ENCODE data around the gene PSMD8. TPM values are rescaled to one million over a fixed set of nuclear protein-coding genes. Genes with fewer than 3 reads are reported as not detected.
A peak's percentile ranks its signal among the peaks of the same experiment; 100 is the strongest.
"Not testable (repeated sequence)": the region's sequence is repeated elsewhere in the genome, so short reads cannot be mapped to it uniquely, and the experiment has no call there.

Gene PSMD8
- total RNA-seq, 2 experiments from 2014 or later = 164 to 204 TPM

DNA sequence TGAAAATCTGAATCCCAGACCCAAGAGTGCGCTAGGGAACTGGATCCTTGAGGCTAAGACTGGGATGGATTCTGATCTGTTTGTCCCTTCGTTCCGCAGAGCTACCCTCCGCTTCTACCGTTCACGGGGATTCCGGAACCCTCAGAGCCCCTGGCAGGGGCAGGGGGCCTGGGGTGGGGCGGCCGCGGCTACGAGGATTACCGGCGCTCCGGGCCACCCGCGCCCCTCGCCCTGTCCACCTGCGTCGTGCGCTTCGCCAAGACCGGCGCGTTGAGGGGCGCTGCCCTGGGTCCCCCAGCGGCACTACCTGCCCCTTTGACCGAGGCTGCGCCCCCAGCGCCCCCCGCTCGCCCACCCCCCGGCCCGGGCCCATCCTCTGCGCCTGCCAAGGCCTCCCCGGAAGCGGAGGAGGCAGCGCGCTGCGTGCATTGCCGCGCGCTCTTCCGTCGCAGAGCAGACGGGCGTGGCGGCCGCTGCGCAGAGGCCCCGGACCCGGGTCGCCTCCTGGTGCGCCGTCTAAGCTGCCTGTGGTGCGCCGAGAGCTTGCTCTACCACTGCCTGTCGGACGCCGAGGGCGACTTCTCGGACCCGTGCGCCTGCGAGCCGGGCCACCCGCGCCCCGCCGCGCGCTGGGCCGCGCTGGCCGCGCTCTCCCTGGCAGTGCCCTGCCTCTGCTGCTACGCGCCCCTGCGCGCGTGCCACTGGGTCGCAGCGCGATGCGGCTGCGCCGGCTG, 21.2 kb downstream of the PSMD8 start:
- peaks cover 16% of the 10 kb centered on the region for H3K4me1 Mint-ChIP-seq
- no peaks in the 10 kb centered on the region for H3K36me3 Mint-ChIP-seq
- peak overlapping the region; percentile 67 for H3K4me3 Mint-ChIP-seq
- CTCF ChIA-PET = interaction anchor here (0.7 to 4.3 kb wide), 6 partner anchors 8 to 161 kb away, joined by 3 to 26 read pairs (median 4); partner anchors contain the start of genes FAM98C and PSMD8
- H3K9me3 Mint-ChIP-seq (ENCODE audit: low read depth) = no peaks in the 10 kb centered on the region
- peak; percentile 82 for ATAC-seq
- DNase-seq = peak; percentile 55
- H3K27me3 Mint-ChIP-seq = peaks cover 46% of the 10 kb centered on the region
- H3K27ac Mint-ChIP-seq = peak overlapping the region; percentile 39

DNA sequence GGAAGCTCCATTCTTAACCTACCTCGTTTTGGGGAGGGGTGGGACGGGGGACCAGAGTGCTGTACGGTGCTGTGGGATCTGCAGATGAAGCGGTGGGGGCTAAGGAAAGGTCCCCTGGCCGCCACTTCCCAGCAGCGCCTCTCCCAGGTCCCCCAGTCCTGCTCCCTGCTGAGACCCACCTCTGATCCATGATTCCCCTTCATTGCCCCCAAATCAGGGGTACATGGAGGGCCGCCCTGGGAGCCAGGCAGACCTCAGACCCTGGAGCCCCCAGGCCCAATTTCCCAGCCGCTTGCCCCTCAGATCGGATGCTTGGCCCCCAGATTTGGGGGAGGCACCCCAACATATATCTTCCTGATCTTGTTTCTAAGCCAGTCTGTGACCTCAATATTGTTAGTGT, 24.7 kb downstream of the PSMD8 start:
- ATAC-seq = no peak
- no peak for DNase-seq
- H3K36me3 Mint-ChIP-seq = no peaks in the 10 kb centered on the region
- CTCF ChIA-PET = no interaction called here
- H3K9me3 Mint-ChIP-seq (ENCODE audit: low read depth) = no peaks in the 10 kb centered on the region
- peaks cover 23% of the 10 kb centered on the region for H3K4me1 Mint-ChIP-seq
- H3K4me3 Mint-ChIP-seq = no peak overlapping the region
- H3K27ac Mint-ChIP-seq = no peak overlapping the region
- peaks cover 19% of the 10 kb centered on the region for H3K27me3 Mint-ChIP-seq

DNA sequence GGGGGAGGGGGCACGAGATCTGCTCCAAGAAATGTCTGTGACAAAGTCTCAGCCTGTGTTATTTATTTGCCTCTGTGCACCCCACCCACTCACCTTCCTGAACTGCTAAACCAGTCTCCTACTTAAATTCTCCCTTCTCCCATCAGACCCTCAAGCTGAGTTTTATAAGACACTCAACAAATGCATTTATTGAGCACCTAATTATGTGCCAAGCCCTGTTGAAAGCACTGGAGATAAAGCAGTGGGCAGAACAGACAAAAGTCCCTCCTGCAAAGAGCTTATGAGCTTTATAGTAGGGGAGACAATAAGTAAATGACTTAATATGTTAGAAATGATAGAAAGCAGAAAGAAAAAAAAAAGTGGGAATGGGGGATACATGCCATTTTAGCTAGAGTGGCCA, 25.2 kb downstream of the PSMD8 start:
- Mint-ChIP-seq H3K4me3 (no peak overlapping the region), H3K36me3 (no peaks in the 10 kb centered on the region), H3K4me1 (peaks cover 22% of the 10 kb centered on the region), H3K9me3 (ENCODE audit: low read depth) (no peaks in the 10 kb centered on the region), H3K27ac (no peak overlapping the region), H3K27me3 (peaks cover 16% of the 10 kb centered on the region)
- DNase-seq = no peak
- no peak for ATAC-seq
- CTCF ChIA-PET = interaction anchor here (1.1 kb wide), 1 partner anchor 222 kb away, joined by 3 read pairs; no protein-coding TSS in a partner anchor

DNA sequence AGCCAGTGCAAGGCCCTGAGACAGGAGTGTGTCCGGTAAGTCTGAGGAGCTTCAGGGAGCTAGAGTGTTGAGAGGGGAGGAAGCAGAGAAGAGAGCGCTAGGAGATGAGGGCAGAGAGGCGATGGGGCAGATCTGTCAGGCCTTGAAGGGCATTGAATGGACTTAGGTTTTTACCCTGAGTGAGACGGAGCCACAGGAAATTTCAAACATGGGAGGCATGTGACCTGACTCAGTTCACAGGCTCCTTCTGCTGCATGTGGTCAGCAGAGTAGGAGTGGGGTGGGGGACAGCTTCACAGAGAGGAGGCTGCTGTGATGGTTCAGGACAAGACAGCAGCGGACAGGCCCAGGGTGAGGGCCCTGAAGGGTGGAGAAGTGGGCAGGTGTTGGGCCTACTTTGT, 26.0 kb downstream of the PSMD8 start:
- H3K36me3 Mint-ChIP-seq = peaks cover 2% of the 10 kb centered on the region
- no peak overlapping the region for H3K4me3 Mint-ChIP-seq
- no peaks in the 10 kb centered on the region for H3K9me3 Mint-ChIP-seq (ENCODE audit: low read depth)
- no peak overlapping the region for H3K27ac Mint-ChIP-seq
- DNase-seq (no peak), ATAC-seq (no peak)
- peaks cover 16% of the 10 kb centered on the region for H3K27me3 Mint-ChIP-seq
- H3K4me1 Mint-ChIP-seq = peaks cover 21% of the 10 kb centered on the region
- CTCF ChIA-PET = interaction anchor here (1.1 kb wide), 1 partner anchor 221 kb away, joined by 3 read pairs; no protein-coding TSS in a partner anchor

DNA sequence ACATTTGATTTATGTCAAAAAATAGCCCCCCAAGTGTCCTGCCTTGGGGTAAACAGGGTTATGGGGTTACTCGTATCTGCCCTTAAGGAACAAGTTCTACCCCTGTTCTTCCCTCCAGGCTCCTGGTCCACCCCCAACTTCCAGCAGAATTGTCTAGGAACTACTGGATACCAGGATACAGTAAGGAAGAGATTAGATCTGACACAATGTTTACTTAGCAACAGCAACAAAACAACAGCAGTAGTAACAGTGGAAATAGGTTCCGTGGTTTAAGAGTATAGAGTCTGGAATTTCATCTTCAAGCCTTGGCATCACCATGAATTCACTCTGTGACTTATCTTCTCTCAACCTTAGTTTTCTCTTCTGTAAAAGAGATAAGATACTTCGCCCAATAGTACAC, 26.8 kb downstream of the PSMD8 start:
- no peak for ATAC-seq
- CTCF ChIA-PET = interaction anchor here (4.5 kb wide), 1 partner anchor 529 kb away, joined by 42 read pairs; the partner anchor contains the start of genes MRPS12 and SARS2

DNA sequence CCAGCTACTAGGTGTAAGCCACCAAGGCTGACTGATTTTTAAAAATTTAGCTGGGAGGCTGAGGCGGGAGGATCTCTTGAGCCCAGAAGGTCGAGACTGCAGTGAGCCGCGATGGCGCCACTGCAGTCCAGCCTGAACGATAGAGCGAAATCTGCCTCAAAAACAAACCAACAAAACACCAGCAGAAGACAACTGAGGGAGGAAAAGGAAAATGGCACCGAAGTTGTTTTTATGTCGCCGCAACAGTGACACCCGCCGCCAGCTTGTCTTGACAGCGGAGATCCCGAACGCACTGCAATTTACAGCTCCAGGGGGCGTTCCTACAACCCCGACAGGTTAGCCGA, 28.2 kb downstream of the PSMD8 start:
- DNase-seq (no peak), ATAC-seq (no peak)
- Mint-ChIP-seq H3K9me3 (ENCODE audit: low read depth) (no peaks in the 10 kb centered on the region), H3K36me3 (peaks cover 12% of the 10 kb centered on the region), H3K4me1 (peaks cover 13% of the 10 kb centered on the region), H3K4me3 (peak overlapping the region; percentile 77), H3K27me3 (peaks cover 8% of the 10 kb centered on the region), H3K27ac (peak overlapping the region; percentile 90)
- CTCF ChIA-PET = interaction anchor here (0.5 to 4.5 kb wide), 74 partner anchors 9 to 1043 kb away, joined by 3 to 57 read pairs (median 4); partner anchors contain the start of genes ACTN4, CATSPERG, ECH1 and EIF3K

More for the DNA sequence above, 26.8 kb downstream of the PSMD8 start:
- H3K27ac Mint-ChIP-seq = no peak overlapping the region
- H3K4me1 Mint-ChIP-seq = peaks cover 20% of the 10 kb centered on the region
- H3K9me3 Mint-ChIP-seq (ENCODE audit: low read depth) = no peaks in the 10 kb centered on the region
- DNase-seq = no peak
- peaks cover 16% of the 10 kb centered on the region for H3K27me3 Mint-ChIP-seq
- peaks cover 4% of the 10 kb centered on the region for H3K36me3 Mint-ChIP-seq
- H3K4me3 Mint-ChIP-seq = no peak overlapping the region

DNA sequence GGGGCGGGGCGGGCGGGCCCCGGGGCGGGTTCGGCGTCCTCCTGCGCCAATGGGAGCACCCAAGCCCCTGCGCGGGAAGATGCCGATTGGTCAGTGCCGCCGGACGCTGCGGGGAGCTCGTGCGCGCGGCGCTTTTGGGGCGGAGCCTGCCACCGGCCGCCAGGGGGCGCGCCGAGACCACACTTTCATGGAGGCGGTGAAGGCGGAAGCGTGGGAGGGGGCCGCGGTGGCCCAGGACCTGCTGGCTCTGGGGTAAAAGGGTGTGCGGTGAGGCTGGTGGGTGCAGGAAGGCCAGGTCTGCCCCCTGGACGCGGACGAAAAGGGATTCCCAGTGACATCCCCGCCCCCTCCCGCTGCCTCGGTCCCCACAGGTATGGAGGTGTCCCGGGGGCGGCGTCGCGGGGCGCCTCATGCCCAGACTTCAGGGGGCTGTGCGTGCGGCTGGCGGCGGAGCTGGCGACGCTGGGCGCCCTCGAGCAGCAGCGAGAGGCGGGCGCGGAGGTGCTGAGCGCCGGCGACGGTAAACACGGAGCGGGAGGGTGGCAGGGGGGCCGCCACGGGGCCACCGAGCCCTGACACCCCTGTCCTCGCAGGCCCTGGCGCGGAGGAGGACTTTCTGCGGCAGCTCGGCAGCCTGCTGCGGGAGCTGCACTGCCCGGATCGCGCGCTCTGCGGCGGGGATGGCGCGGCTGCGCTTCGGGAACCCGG, 28.8 kb downstream of the PSMD8 start, which contains the start of gene FAM98C:
FAM98C (plus strand) TSS at position 127 of the 708 bp plus-strand sequence; CDS start at position 188, 61 bp downstream.
- peak; percentile 98 for ATAC-seq
- peak; percentile 98 for DNase-seq
- Mint-ChIP-seq H3K27ac (peak within 1 kb of the TSS; percentile 90), H3K36me3 (peaks cover 14% of the 10 kb centered on the region), H3K4me3 (peak within 1 kb of the TSS; percentile 77), H3K4me1 (peaks cover 13% of the 10 kb centered on the region), H3K9me3 (ENCODE audit: low read depth) (no peaks in the 10 kb centered on the region), H3K27me3 (peaks cover 8% of the 10 kb centered on the region)
- CTCF ChIA-PET = interaction anchor here (0.6 to 4.5 kb wide), 76 partner anchors 10 to 1042 kb away, joined by 3 to 57 read pairs (median 4); partner anchors contain the start of genes ACTN4, CATSPERG, ECH1 and EIF3K

DNA sequence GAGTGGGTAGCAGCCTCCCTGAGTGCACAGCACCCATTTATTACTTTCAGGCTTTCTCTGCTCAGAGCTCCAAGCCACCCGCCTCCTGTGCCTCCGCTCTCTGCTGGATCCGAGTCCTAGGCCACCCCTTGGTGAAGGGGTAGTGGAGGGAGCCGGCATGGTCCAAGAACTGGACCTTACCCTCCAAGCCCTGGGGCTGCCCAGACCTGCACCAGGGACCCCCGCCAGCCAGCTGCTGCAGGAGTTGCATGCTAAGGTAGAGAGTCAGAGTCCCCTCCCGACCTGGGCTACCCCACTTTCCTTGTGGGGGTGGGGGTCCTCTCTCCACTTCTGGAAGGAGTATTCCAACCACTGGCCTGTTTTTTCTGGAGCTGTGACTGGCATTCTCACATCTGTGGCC, 30.5 kb downstream of the PSMD8 start:
- no peak for DNase-seq
- H3K27me3 Mint-ChIP-seq = peaks cover 2% of the 10 kb centered on the region
- no peak for ATAC-seq
- no peak overlapping the region for H3K27ac Mint-ChIP-seq
- CTCF ChIA-PET = interaction anchor here (1.0 to 4.5 kb wide), 6 partner anchors 17 to 526 kb away, joined by 3 to 57 read pairs (median 9); partner anchors contain the start of genes GGN, MRPS12, SARS2 and SPRED3
- H3K9me3 Mint-ChIP-seq (ENCODE audit: low read depth) = no peaks in the 10 kb centered on the region
- H3K4me1 Mint-ChIP-seq = peaks cover 13% of the 10 kb centered on the region
- H3K36me3 Mint-ChIP-seq = peaks cover 14% of the 10 kb centered on the region
- no peak overlapping the region for H3K4me3 Mint-ChIP-seq

DNA sequence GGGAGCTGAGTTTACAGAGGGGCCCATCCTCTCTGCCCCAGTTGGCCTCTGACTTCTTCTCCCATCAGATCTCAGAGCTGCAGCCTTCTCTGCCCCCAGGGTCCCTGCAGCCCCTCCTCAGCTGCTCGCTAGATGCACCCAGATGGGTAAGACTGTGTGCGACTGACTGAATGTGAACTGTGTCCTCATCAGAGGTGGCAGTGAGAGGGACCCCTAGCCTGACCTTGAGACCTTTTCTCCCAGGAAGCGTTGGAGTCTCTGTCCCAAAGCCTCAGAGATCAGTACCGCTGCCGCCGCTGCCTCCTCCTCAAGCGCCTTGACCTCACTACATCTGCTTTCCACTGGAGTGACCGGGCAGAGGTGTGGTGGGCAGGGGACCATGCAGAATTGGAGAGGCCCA, 30.9 kb downstream of the PSMD8 start:
- DNase-seq (no peak), ATAC-seq (no peak)
- peaks cover 13% of the 10 kb centered on the region for H3K4me1 Mint-ChIP-seq
- CTCF ChIA-PET = interaction anchor here (1.0 to 4.5 kb wide), 5 partner anchors 108 to 525 kb away, joined by 3 to 57 read pairs (median 4); partner anchors contain the start of genes MRPS12 and SARS2
- peaks cover 14% of the 10 kb centered on the region for H3K36me3 Mint-ChIP-seq
- no peak overlapping the region for H3K27ac Mint-ChIP-seq
- peaks cover 2% of the 10 kb centered on the region for H3K27me3 Mint-ChIP-seq
- H3K9me3 Mint-ChIP-seq (ENCODE audit: low read depth) = no peaks in the 10 kb centered on the region
- no peak overlapping the region for H3K4me3 Mint-ChIP-seq

DNA sequence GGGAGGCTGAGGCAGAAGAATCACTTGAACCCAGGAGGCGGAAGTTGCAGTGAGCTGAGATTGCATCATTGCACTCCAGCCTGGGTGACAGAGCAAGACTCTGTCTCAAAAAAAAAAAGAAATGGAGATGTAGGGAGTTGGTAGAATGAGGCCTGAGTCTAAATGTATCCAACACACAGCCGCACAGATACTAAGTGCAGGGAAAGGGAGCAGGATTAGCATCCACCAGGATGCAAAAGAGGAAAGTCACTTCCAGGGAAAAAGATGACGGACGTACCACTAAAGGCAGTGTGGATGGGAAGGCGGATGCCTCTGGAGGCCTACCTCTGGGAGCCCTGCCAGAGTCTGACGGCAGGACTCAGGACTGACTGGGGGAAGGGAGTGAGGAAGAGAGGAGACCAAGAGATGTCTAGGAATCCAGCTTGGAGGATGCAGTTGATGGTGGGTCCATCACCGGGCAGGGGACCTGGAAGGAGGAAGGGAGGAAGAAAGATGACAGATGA, 35.3 kb downstream of the PSMD8 start:
- Mint-ChIP-seq H3K27me3 (no peaks in the 10 kb centered on the region), H3K36me3 (peaks cover 14% of the 10 kb centered on the region), H3K4me1 (peaks cover 2% of the 10 kb centered on the region), H3K4me3 (no peak overlapping the region), H3K27ac (no peak overlapping the region), H3K9me3 (ENCODE audit: low read depth) (no peaks in the 10 kb centered on the region)
- ATAC-seq (no peak), DNase-seq (no peak)
- CTCF ChIA-PET = no interaction called here

DNA sequence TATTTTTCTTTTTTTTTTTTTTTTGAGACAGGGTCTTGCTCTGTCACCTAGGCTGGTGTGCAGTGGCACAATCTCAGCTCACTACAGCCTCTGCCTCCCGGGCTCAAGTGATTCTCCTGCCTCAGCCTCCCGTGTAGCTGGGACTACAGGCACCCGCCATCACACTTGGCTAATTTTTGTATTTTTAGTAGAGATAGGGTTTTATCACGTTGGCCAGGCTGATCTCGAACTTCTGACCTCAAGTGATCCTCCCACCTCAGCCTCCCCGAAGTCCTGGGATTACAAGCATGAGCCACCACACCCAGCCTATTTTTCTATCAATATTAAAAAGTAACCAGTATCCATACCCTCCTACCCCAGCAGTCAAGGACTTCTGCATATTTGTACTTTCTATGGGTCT, 36.0 kb downstream of the PSMD8 start:
- ATAC-seq; H3K4me3 Mint-ChIP-seq; H3K4me1 Mint-ChIP-seq; H3K9me3 Mint-ChIP-seq (ENCODE audit: low read depth); H3K27ac Mint-ChIP-seq; H3K27me3 Mint-ChIP-seq; DNase-seq: not testable (repeated sequence)
- H3K36me3 Mint-ChIP-seq = peaks cover 11% of the 10 kb centered on the region
- CTCF ChIA-PET = interaction anchor here (4.9 kb wide), 1 partner anchor 7 kb away, joined by 27 read pairs; the partner anchor contains the start of gene FAM98C

DNA sequence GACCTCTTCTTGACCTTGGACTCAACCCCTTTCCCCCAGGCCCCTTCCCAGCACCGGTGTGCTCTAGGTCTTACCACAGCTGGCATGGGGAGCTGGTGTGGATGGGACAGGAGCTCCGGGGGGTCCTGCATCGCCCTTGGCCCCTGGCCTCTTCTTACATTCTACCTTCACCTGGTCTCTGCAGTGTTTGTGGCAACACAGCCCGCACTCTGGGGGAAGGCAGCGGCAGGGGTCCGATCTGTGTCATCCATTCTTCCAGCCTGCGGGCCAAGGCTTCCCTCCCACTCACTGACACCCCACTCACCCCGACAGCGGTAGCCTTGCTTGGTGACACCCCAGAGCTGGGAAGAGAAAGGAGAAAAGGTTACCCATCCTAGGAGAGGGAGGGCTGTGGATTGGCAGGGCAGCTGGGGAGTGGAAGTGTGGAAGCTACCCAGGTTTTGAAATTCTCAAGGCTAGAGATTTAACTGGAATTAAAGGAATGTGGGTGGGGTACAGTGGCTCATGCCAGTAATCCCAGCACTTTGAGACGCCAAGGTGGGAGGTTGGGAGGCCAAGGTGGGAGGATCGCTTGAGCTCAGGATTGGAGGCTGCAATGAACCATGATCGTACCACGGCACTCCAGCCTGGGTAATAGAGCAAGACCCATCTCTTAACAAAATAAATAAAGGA, 36.8 kb downstream of the PSMD8 start:
- CTCF ChIA-PET = interaction anchor here (4.9 kb wide), 1 partner anchor 8 kb away, joined by 27 read pairs; the partner anchor contains the start of gene FAM98C
- H3K27ac Mint-ChIP-seq = no peak overlapping the region
- no peaks in the 10 kb centered on the region for H3K9me3 Mint-ChIP-seq (ENCODE audit: low read depth)
- no peaks in the 10 kb centered on the region for H3K4me1 Mint-ChIP-seq
- H3K4me3 Mint-ChIP-seq = no peak overlapping the region
- no peak for DNase-seq
- H3K27me3 Mint-ChIP-seq = no peaks in the 10 kb centered on the region
- no peak for ATAC-seq
- H3K36me3 Mint-ChIP-seq = peaks cover 10% of the 10 kb centered on the region

All from activated CD8-positive, alpha-beta memory T cell treated with anti-CD3 and anti-CD28 coated beads, Interleukin-2, amount 10 ng/mL, durations not matched to agents 7 days and 5 days (primary cell).